Measurements from ENCODE around the gene DSC2.
"Not testable (repeated sequence)": the region's sequence is repeated elsewhere in the genome, so short reads cannot be mapped to it uniquely, and the experiment has no call there.

The DSC2 gene

DNA sequence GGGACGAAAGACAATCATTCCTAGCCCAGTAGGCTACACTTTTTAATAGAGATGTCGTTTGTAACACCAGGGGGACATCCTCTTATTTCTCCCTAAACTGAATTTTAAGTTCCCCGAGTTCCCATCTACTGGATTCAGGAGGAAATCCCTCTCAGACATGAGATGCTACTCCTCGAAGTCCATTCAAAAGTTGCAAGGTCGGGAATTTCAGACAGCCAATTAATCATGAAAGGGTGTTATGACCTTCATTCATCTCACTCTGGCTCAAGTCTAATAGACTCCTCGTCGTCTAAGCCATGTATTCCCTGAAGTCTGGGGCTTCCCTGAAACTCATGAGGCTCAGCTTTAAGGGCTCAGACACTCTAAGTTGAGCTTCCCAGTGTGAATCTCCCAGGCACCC is 58.5 kb downstream of the DSC2 start:
- DNase-seq: no peak

GRCh38 chr18:31042406-31043181 is 59.6 kb downstream of the DSC2 start, which contains the start of gene DSC3:
DSC3 (minus strand) TSS chr18:31042742; CDS start chr18:31042660, 82 bp downstream.
- no peak for DNase-seq

DNA sequence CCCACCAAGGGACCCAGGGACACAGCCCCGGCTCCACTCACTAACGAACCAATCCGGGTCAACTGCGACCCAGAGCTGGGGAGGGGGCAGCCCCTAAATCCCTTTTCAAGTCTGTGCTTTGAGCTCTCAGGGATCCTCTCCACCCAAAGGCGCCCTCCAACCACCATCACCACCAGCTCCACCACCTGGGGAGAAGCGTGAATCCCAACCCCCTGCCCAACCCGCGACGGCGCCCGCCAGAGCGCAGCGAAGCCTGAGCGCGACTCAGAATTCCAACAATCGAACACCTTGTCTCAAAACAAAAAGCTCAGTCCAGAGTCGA is 60.2 kb downstream of the DSC2 start:
- no peak for DNase-seq

DNA sequence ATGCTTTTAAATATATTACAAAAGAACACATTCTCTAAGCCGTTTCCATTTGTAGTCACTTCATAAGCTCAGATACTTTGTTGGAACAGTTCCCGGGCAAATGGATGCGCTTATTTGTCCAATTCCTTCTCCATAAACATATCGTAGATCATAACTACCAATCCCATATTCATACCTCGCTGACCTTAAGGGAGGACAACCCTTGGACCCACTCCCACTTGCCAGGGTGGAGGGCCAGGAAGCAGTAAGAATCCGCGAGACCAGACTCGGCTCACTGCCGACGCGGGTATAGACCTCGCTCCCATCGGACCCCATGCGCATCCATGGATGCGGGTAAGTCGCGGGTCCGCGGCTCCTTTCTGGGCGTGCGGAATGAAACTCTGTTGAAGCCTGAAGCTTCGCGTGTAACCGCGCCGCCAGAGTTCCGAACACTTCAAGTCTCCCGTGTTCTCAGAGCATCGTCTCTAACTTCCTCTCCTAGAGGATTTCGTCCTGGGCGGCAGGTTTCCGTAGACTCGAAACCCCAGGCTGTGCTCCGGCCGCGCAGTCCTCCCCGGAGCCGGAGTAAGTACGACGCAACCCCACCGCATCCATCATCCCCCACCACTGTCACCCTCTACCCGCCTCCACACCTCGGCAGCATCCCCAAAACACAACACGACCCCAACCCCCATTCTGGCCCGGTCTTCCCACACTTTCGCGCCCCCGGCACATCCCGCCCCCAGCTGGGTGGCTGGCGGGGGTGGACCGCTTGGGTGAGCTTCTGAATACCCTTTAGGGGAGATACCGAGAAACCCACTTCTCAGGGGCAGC is 60.7 kb downstream of the DSC2 start:
- no peak for DNase-seq

DNA sequence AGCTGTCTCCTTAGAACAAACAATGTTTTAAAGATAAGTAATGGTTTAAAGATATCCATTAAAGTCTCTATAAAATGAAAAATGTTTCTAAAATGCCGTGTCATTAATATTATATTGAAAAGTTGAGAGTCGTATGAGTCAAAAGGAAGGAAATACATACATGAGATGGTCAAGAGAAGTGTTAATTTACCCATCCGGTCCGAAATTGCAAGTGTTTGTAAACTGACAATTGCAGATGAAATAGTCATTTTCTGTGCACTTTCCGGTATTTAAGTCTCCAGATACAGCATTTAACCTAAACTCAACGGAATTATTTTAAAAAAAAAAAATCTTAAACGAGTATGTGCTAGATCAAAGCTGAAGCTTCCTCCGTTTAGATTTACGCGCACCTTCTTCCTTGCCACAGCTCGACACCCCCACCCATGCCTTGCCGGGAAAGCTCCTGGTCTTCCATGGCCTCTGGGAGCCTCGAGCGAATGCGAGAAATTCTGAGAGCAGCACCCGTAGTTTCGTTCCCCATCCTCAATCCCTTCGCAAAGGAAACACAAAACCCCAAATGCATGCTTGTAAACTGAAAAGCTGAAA is 61.4 kb downstream of the DSC2 start:
- DNase-seq: no peak

- DNase-seq: no peak
Observed at GRCh38 chr18:31039426-31039825, 62.8 kb downstream of the DSC2 start.

GRCh38 chr18:31037686-31038085 is 64.5 kb downstream of the DSC2 start:
- not testable (repeated sequence) for DNase-seq

DNA sequence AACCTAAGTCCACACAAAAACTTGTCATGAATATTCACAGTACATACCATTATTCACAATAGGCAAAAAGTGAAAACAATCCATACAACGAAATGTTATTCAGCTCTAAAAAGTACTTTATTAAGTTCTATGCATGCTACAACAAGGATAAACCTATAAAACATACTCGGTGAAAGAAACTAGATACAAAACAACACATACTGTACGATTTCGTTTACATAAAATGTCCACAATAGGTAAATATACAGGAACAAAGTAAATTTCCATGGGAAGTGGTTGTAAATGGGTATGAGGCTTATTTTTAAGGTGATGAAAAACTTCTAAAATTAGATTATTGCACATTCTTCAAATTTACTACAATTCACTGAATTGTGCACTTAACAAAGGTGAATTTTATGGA is 67.7 kb downstream of the DSC2 start:
- DNase-seq: no peak

DNA sequence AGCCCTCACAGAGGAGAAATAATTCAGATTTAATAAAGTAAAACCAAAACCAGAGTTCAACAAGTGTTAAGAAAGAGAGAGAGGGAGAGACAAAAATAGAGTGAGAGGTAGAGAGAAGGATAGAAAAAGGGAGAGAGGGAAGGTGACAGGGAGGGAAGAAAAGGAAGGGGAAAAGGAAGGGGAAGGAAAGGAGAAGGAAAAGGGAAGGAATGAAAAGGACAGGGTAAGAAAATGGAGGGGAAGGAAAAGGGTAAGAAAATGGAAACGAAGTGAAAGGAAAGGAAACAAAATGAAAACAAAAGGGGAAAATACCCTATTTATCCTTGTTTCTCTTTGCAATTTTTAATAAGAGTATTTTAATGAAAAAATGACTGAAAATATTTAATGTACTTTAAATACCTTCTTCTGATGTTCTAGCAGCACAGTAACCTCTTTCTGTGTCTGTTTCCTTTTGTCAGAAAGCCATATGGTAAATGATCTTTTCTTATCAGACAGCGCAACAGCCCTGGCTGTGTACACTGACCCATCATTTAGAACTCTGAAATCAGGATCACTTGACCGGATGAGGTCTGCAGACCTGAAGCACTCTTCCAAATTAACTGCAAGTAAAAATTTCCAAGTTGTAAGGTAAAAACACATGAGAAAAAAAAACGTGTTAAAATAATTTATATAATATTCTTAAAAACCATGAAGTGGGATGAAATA is 71.5 kb downstream of the DSC2 start:
- no peak for DNase-seq

GRCh38 chr18:31015715-31016434 is 86.3 kb downstream of the DSC2 start:
- DNase-seq: no peak

- DNase-seq: not testable (repeated sequence)
Observed at GRCh38 chr18:31011455-31011854, 90.8 kb downstream of the DSC2 start.

- DNase-seq: no peak
Observed at GRCh38 chr18:31010601-31011000, 91.6 kb downstream of the DSC2 start.
